Progenitor cell of endocrine pancreas (in vitro differentiated cells): ENCODE measurements around the gene SSTR5. TPM values are rescaled to one million over a fixed set of nuclear protein-coding genes. Genes with fewer than 3 reads are reported as not detected.

ENCODE experiments used
- DNase-seq: peaks from one replicate; pipeline ENCODE4 v3.0.0; 2021; ENCODE audit warnings: low spot score; ENCODE audit not compliant: unreplicated experiment
- H3K27ac Mint-ChIP-seq: 2 replicates; pipeline ENCODE4 v1.8.0; 2021; ENCODE audit warnings: mild to moderate bottlenecking, moderate library complexity, mixed read lengths
- H3K27me3 Mint-ChIP-seq: 2 replicates; pipeline ENCODE4 v1.8.0; 2021; ENCODE audit warnings: mixed read lengths
- H3K36me3 Mint-ChIP-seq: 2 replicates; pipeline ENCODE4 v1.8.0; 2022; ENCODE audit warnings: mixed read lengths; ENCODE audit not compliant: insufficient read depth
- H3K4me1 Mint-ChIP-seq: 2 replicates; pipeline ENCODE4 v1.8.0; 2021; ENCODE audit warnings: low read depth, mixed read lengths
- H3K4me3 Mint-ChIP-seq: 2 replicates; pipeline ENCODE4 v1.8.0; 2021; ENCODE audit warnings: low read depth, mild to moderate bottlenecking, moderate library complexity, mixed read lengths
- H3K9me3 Mint-ChIP-seq: 2 replicates; pipeline ENCODE4 v1.8.0; 2021; ENCODE audit warnings: low read depth, mixed read lengths
- total RNA-seq: library from RNA; stranded (reverse); gene quantifications from 2 replicates; pipeline ENCODE4 v1.2.1, GENCODE V29; 2021
- TF ChIP-seq, protein P1 (sequence below): fragments of 200-600 bp; sonication (generic); IDR thresholded peaks from one replicate; pipeline ENCODE4 v1.5.0; 2021; ENCODE audit warnings: antibody characterized with exemption, mild to moderate bottlenecking; ENCODE audit not compliant: unreplicated experiment

The SSTR5 gene
- total RNA-seq, 1 donor from 2014 or later, result 1.4 TPM

DNA sequence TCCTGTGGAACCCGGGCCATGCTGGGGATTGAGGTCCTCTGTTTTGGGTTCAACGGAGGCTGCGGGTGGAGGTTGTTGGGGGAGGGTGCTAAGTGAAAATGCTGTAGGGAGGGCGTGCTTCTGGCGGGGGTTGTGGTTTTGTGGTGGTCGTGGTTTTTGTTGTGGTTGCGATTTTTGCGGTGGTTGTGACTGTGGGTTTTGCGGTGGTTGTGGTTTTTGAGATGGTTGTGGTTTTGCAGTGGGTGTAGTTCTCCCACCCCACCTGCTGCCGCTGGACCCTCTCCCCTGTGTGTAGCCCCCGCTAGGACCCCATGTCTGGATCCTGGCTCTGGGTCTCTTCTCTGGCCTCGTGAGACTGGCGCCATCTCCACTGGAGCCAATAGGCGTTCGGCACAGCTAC is 4.9 kb upstream of the SSTR5 start:
- H3K9me3 Mint-ChIP-seq, result no peaks in the 10 kb centered on the region
- TF ChIP-seq, protein P1, sequence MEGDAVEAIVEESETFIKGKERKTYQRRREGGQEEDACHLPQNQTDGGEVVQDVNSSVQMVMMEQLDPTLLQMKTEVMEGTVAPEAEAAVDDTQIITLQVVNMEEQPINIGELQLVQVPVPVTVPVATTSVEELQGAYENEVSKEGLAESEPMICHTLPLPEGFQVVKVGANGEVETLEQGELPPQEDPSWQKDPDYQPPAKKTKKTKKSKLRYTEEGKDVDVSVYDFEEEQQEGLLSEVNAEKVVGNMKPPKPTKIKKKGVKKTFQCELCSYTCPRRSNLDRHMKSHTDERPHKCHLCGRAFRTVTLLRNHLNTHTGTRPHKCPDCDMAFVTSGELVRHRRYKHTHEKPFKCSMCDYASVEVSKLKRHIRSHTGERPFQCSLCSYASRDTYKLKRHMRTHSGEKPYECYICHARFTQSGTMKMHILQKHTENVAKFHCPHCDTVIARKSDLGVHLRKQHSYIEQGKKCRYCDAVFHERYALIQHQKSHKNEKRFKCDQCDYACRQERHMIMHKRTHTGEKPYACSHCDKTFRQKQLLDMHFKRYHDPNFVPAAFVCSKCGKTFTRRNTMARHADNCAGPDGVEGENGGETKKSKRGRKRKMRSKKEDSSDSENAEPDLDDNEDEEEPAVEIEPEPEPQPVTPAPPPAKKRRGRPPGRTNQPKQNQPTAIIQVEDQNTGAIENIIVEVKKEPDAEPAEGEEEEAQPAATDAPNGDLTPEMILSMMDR, result no peak
- H3K4me1 Mint-ChIP-seq, result no peaks in the 10 kb centered on the region
- peaks cover 20% of the 10 kb centered on the region for H3K27me3 Mint-ChIP-seq
- no peak overlapping the region for H3K27ac Mint-ChIP-seq
- H3K36me3 Mint-ChIP-seq, result no peaks in the 10 kb centered on the region
- DNase-seq, result no peak
- H3K4me3 Mint-ChIP-seq, result no peak overlapping the region

DNA sequence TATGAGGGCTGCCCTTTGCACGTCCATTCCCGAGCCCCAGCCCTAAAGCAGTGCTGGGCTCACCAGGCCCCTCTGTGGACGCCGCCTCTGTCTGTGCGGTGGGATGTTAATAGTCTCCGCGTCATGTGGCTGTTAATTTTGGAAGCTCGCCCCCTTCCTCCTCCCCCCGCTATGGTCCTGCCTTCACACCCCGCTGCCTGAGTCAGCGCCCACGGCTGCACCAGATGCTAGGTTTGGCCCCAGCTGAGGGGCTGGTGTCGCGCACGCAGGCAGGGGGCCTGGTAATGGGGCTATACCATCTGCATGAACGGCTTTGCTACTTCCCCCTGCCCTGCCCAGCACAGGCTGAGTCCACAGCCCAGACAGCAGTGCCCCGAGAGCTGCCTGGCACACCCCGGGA is 4.1 kb upstream of the SSTR5 start:
- H3K27me3 Mint-ChIP-seq, result peaks cover 20% of the 10 kb centered on the region
- H3K4me1 Mint-ChIP-seq, result no peaks in the 10 kb centered on the region
- TF ChIP-seq, protein P1, result no peak
- H3K36me3 Mint-ChIP-seq, result no peaks in the 10 kb centered on the region
- H3K27ac Mint-ChIP-seq, result no peak overlapping the region
- no peaks in the 10 kb centered on the region for H3K9me3 Mint-ChIP-seq
- no peak overlapping the region for H3K4me3 Mint-ChIP-seq
- DNase-seq, result no peak

DNA sequence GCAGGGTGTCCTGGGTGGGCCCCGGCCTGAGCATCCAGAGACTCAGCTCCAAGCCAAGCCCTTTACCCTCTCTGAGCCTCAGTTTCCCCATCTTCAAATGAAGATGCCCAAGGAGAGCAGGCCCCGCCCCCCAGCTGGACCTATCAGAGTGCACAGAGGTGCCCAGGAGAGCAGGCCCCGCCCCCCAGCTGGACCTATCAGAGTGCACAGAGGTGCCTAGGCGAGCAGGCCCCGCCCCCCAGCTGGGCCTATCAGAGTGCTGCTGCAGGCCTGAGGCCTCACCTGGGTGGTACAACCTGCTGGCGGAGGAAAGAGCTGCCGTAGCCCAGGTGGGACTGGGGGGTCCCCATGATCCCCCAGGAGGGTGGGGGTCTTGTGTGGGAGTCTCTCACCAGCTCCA is 3.4 kb upstream of the SSTR5 start:
- H3K36me3 Mint-ChIP-seq, result no peaks in the 10 kb centered on the region
- H3K27ac Mint-ChIP-seq, result no peak overlapping the region
- no peak for DNase-seq
- no peaks in the 10 kb centered on the region for H3K4me1 Mint-ChIP-seq
- no peak overlapping the region for H3K4me3 Mint-ChIP-seq
- no peaks in the 10 kb centered on the region for H3K9me3 Mint-ChIP-seq
- H3K27me3 Mint-ChIP-seq, result peaks cover 17% of the 10 kb centered on the region
- TF ChIP-seq, protein P1, result no peak

DNA sequence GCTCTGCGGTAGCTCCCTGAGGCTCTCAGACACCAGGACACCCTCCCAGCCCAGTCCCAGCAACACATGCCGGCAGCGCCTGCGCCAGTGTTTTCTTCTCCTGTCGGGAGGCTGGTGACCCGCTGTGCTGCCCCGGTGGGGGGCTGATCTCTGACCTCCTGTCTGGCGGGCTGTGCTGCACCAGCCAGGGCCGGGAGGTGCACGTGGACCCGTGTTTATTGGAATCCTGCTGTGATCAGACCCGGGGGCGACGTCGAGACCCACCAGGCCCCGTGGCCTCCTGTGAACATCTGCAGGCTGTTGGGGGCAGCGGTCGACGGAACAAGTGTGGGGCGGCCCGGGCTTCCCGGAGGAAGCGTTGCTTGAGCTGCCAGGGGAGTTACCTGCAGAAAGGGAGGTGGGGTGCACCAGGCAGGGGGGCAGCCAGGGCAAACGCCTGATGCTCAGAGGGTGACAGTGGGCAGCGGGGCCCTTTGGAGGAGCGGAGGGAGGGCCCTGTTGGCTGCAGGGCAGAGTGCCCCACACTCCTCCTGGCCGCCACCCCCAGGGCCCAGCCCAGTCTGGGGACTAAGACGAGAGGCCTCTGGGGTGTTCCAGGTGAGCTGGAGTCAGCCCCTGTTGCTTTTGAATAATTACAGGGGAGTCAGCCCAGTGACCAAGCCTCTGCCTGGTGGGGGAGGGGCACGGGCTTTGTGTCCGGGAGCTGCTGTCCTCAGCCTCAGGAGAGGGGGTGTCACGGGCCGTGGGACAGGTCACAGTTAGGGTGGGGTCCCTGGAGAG is 2.3 kb upstream of the SSTR5 start:
- no peak for DNase-seq
- Mint-ChIP-seq H3K36me3 (no peaks in the 10 kb centered on the region), H3K4me1 (no peaks in the 10 kb centered on the region), H3K4me3 (no peak overlapping the region), H3K27ac (no peak overlapping the region), H3K9me3 (no peaks in the 10 kb centered on the region), H3K27me3 (peaks cover 13% of the 10 kb centered on the region)
- TF ChIP-seq, protein P1, result no peak

DNA sequence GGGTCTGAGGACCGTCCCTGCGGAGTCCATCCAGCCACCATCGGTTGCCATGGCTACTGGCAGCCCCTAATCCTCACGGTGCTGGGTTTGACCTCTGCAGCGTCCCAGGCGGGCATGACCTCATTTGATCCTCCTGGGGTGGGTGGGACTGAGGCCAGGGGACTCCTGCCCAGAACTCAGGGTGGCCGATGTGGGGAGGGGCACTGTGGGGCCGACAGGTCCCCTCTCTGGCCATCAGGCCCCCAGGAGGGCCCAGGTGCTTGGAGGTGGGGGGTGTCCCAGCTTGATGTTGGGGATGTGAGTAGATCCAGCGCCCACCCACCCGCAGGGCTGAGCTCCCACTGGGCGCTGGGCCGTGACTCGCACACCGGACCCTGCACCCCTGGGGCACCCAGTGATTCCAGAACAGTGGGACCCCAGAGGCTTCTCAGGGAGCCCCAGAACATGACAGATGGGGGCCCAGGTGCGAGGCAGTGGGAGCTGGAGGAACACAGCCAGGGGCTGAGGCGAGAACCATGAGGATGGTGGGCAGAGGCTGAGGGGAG is 1.6 kb upstream of the SSTR5 start:
- DNase-seq, result no peak
- Mint-ChIP-seq H3K9me3 (no peaks in the 10 kb centered on the region), H3K27ac (no peak overlapping the region), H3K27me3 (peaks cover 13% of the 10 kb centered on the region), H3K4me1 (no peaks in the 10 kb centered on the region), H3K36me3 (no peaks in the 10 kb centered on the region), H3K4me3 (no peak overlapping the region)
- TF ChIP-seq, protein P1, result no peak
